ENCODE measurements around the gene GPR33.

Gene GPR33

DNA sequence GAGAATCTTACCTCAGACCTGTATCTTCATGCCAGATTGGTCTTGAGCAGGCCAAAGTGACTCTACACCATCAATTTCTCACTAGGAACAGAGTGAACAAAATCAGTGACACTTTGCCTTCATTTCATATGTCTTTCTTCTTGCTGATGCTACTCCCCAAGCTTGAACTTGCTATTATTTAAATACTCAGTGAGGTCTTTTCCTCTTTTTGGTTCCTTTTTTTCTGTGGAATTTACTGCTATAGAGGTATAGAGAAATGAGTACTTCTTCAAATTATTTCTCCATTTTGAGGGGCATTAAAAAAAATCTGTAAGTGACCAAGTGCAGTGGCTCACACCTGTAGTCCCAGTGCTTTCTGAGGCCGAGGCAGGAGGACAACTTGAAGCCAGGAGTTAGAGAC lies at the start of gene GPR33:
Gene GPR33 (minus strand): TSS at position 154 of the 400 bp plus-strand sequence. CDS start 4,074 bp downstream, outside the sequence.
- DNase-seq (ENCODE audit: low spot score), result no peak
- no peak for TF ChIP-seq CTCF (IDR thresholded peaks at IDR 0.05; ENCODE audit: extremely low read depth, missing control alignments)

DNA sequence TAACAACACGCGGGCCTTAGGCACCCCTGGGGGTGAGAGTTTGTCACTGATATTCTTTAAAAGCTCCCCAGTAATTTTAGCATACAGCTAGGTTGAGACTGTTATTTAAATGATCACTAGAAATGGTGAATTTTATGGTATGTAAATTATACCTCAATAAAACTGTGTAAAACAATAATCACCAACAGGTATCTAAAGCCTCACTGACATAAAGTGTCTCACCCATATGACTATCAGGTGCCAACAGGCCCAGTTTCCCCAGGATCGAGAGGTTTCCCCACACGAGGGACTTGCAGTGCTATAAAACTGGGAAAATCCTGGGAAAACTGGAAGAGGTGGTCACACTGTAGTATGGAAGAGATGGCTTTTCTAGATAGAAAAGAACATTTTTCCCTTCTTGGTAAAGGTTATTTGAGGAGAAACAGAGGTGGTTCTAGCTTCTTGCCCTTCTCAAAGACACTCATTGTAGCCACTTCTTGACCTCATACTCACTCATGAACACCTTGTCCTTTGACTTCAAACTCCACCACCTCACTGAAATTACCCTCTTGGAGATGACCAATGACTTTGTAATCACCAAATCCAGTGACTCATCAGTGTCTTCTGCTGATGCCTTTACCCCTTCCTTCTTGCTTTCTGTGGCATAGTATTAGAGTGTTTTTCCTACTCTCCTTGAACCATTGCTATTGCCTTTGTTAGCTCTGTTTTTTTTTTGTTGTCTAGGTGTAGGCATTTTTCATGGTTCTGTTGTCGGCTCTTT lies 48.5 kb upstream of the GPR33 start:
- no peak for DNase-seq (ENCODE audit: low spot score)

GRCh38 chr14:31530136-31530535 lies 42.3 kb upstream of the GPR33 start:
- TF ChIP-seq CTCF (IDR thresholded peaks at IDR 0.05; ENCODE audit: extremely low read depth, missing control alignments), result no peak
- no peak for DNase-seq (ENCODE audit: low spot score)

More for the DNA sequence above, 48.5 kb upstream of the GPR33 start:
- TF ChIP-seq CTCF (IDR thresholded peaks at IDR 0.05; ENCODE audit: extremely low read depth, missing control alignments), result no peak

- no peak for DNase-seq (ENCODE audit: low spot score)
- TF ChIP-seq CTCF (IDR thresholded peaks at IDR 0.05; ENCODE audit: extremely low read depth, missing control alignments), result no peak
These were observed 41.2 kb upstream of the GPR33 start for GRCh38 chr14:31529053-31529452.

DNA sequence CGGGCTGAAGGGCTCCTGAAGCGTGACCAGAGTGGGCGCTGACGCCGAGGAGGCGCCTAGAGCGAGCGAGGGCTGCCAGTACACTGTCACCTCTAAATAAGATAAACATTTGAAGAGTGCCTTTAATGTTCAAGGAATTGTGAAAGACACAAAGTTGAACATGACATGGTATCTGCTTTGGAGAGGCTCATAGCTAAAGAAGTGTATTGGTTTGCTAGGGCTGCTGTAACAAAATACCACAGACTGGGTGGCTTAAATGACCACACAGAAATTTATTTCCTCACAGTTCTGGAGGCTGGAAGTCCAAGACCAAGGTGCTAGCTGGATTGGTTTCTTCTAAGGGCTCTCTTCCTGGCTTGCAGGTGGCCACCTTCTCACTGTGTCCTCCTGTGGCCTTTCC lies 39.7 kb upstream of the GPR33 start:
- no peak for DNase-seq (ENCODE audit: low spot score)
- TF ChIP-seq CTCF (IDR thresholded peaks at IDR 0.05; ENCODE audit: extremely low read depth, missing control alignments), result no peak

- no peak for DNase-seq (ENCODE audit: low spot score)
- TF ChIP-seq CTCF (IDR thresholded peaks at IDR 0.05; ENCODE audit: extremely low read depth, missing control alignments), result no peak
These were observed 39.2 kb upstream of the GPR33 start for GRCh38 chr14:31527087-31527486.

DNA sequence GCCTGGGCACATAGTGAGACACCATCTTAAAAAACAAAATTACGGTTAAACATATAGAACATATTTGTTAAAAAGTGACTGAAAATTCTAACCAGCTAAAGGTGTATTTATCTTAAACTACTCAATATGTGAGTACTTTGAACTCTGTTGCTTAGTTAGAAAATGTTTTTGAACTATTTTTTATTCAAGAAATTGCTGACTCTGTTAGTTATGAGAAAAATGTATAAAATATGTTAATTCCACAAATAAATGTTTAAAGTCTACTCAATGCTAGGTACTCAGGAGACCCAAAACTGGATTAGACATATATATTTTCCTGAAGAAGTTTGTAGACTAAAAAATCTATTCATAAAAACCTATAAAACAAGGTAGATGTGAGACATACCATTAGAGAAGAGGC lies 23.0 kb upstream of the GPR33 start:
- no peak for DNase-seq (ENCODE audit: low spot score)
- no peak for TF ChIP-seq CTCF (IDR thresholded peaks at IDR 0.05; ENCODE audit: extremely low read depth, missing control alignments)
